Stomach (tissue), 9 donors: Measurements from ENCODE around the gene AKAP9. TPM values are rescaled to one million over a fixed set of nuclear protein-coding genes. Genes with fewer than 3 reads are reported as not detected.
"Not testable (repeated sequence)": the region's sequence is repeated elsewhere in the genome, so short reads cannot be mapped to it uniquely, and the experiment has no call there.

Experiments used
- DNase-seq, 2 donors: peaks; one replicate each; pipeline versions ENCODE4 v3.0.0 to v3.0.0-alpha.2; 2013 to 2019
- H3K27ac ChIP-seq, 5 donors: fragments of 200-600 bp in 4 of 5; sonication (generic) in 4 of 5; one replicate each; pipeline ENCODE4 v1.5.1; 2013 to 2019; ENCODE audit warnings: mild to moderate bottlenecking in 1 of 5, moderate library complexity in 1 of 5
- H3K27me3 ChIP-seq, 3 donors: fragments of 200-600 bp; sonication (generic); one replicate each; pipeline ENCODE4 v1.5.1; 2017 to 2019; ENCODE audit warnings: mixed run types in 1 of 3
- H3K36me3 ChIP-seq, 4 donors: fragments of 200-600 bp; sonication (generic); 1 replicate in 3 of 4; 2 replicates in 1 of 4; pipeline ENCODE4 v1.5.1; 2016 to 2019
- H3K4me1 ChIP-seq, 4 donors: fragments of 200-600 bp; sonication (generic); one replicate each; pipeline ENCODE4 v1.5.1; 2016 to 2019
- H3K4me3 ChIP-seq, 4 donors: fragments of 200-600 bp; sonication (generic) in 3 of 4; one replicate each; pipeline ENCODE4 v1.5.1; 2016 to 2019; ENCODE audit warnings: mild to moderate bottlenecking in 1 of 4
- H3K9me3 ChIP-seq, 4 donors: fragments of 200-600 bp; sonication (generic); one replicate each; pipeline ENCODE4 v1.5.1; 2016 to 2019
- EP300 ChIP-seq: sonication (generic); formaldehyde crosslinking; IDR thresholded peaks from one replicate; pipeline ENCODE4 v1.6.1; 2017; ENCODE audit warnings: antibody characterized with exemption
- POLR2A ChIP-seq, 4 donors: fragments of 450-650 bp; IDR thresholded peaks; one replicate each; pipeline ENCODE4 v1.6.1; 2016; ENCODE audit warnings: antibody characterized with exemption in 4 of 4, control low read depth in 2 of 4, mild to moderate bottlenecking in 1 of 4, moderate library complexity in 1 of 4
- POLR2AphosphoS5 ChIP-seq, 3 donors: sonication (generic); formaldehyde crosslinking; IDR thresholded peaks; one replicate each; pipeline ENCODE4 v1.6.1; 2016; ENCODE audit warnings: antibody characterized with exemption in 3 of 3
- WGBS, 5 donors: extraction: QIAGEN DNeasy Blood & Tissue Kit in 3 of 5; methylation state at CpG; one replicate each; pipeline versions ENCODE4 v1.1.5 to v1.1.7; 2013 to 2018; 5-methylcytosine and 5-hydroxymethylcytosine counted together
- intact Hi-C: fragments of 100-400 bp; cut with DNase I; formaldehyde crosslinking; loops from one replicate; pipeline ENCODE4 v1.15.1; 2023; ENCODE audit warnings: low total_unique reads
- polyA plus RNA-seq, 3 donors: library from polyadenylated mRNA; stranded (reverse); fragments of 200-250 nt; gene quantifications; one replicate each; pipeline ENCODE4 v1.2.3, GENCODE V29; 2013
- total RNA-seq, 5 donors: library from RNA; depleted of rRNA; stranded (reverse); fragments of >200 nt; gene quantifications; one replicate each; pipeline versions ENCODE4 v1.1.0 to v1.2.3, GENCODE V29; 2014 to 2016
- TF ChIP-seq, protein P1 (sequence below), 7 experiments: fragments of 450-650 bp in 4 of 7; fragments of 200-600 bp in 3 of 7; sonication (generic) in 3 of 7; IDR thresholded peaks; one replicate each; pipeline ENCODE4 v1.5.1; 2016 to 2019; ENCODE audit warnings: antibody characterized with exemption in 7 of 7, control low read depth in 2 of 7, mild to moderate bottlenecking in 1 of 7
- donor health status: healthy with polysubstance abuse.
- donor health status: Bipolar disorder and iron deficiency.
- donor health status: healthy.

Gene AKAP9
- total and polyA plus RNA-seq, 8 donors: 5.7 to 149 (median 113) TPM

DNA sequence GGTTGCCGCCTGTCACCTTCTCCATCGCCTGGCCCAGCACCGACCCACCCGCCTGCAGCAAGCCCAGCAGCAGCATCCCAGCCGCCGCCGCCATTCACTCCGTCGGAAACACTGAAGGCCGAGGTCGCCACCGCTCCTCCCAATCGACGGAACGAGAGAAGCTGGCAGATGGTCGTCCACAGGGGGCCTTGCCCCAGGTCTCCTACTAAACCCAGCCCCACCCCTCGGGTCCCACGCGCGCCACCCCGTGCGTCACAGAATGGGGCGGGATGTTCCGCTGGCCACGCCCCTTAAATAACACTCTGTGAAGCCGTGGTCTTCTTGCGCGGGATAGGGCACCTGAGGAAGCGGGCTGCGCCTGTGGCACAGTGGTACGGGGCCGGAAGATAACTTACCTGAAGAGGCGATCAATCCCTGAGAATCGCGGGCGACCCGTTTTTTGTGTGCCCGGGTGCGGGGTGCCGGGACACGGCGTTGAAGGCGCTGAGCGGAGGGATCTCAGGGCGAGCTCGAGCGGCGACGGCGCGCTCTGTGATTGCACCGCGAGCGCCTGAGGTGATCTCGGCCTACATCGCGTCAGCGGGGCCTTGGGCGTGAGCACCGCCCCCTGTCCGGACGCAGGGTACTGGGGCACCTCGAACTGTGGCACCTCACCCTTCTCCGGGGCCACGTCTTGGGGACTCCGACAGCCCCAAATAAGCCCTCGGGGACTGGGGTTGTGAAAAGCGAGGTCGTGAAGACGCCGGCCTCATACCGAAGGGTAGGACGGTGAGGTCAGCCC is 193.8 kb downstream of the AKAP9 start, which contains the start of gene CYP51A1:
Gene CYP51A1 (minus strand): TSS at position 207 of the 781 bp plus-strand sequence. CDS start 113 bp downstream, at position 94.
- H3K36me3 ChIP-seq: peaks cover 0 to 19% (median 15%) of the 10 kb centered on the region in 4 donors
- peak within 1 kb of the TSS; percentile 92 to 99 (median 93) for H3K27ac ChIP-seq
- H3K4me3 ChIP-seq: peak within 1 kb of the TSS; percentile 91 to 99 (median 96)
- peak; percentile 95 to 98 for DNase-seq
- intact Hi-C loops: no loop called here
- TF ChIP-seq POLR2AphosphoS5 (IDR thresholded peaks at IDR 0.05) (peak; percentile 87 to 95 (median 92)), POLR2A (IDR thresholded peaks at IDR 0.05) (peak in 2 of 4 donors; percentile 83 to 89), EP300 (peak; percentile 25)
- TF ChIP-seq, protein P1, sequence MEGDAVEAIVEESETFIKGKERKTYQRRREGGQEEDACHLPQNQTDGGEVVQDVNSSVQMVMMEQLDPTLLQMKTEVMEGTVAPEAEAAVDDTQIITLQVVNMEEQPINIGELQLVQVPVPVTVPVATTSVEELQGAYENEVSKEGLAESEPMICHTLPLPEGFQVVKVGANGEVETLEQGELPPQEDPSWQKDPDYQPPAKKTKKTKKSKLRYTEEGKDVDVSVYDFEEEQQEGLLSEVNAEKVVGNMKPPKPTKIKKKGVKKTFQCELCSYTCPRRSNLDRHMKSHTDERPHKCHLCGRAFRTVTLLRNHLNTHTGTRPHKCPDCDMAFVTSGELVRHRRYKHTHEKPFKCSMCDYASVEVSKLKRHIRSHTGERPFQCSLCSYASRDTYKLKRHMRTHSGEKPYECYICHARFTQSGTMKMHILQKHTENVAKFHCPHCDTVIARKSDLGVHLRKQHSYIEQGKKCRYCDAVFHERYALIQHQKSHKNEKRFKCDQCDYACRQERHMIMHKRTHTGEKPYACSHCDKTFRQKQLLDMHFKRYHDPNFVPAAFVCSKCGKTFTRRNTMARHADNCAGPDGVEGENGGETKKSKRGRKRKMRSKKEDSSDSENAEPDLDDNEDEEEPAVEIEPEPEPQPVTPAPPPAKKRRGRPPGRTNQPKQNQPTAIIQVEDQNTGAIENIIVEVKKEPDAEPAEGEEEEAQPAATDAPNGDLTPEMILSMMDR (IDR thresholded peaks at IDR 0.05): peak in 2 of 7 experiments; percentile 10 to 24
- no peaks in the 10 kb centered on the region for H3K9me3 ChIP-seq
- 0 to 1% (median 0%) methylated on average over 49 to 73 of the region's 73 CpGs for WGBS, 5 donors
- no peaks in the 10 kb centered on the region for H3K27me3 ChIP-seq
- peaks cover 7 to 38% (median 26%) of the 10 kb centered on the region in 4 donors for H3K4me1 ChIP-seq

DNA sequence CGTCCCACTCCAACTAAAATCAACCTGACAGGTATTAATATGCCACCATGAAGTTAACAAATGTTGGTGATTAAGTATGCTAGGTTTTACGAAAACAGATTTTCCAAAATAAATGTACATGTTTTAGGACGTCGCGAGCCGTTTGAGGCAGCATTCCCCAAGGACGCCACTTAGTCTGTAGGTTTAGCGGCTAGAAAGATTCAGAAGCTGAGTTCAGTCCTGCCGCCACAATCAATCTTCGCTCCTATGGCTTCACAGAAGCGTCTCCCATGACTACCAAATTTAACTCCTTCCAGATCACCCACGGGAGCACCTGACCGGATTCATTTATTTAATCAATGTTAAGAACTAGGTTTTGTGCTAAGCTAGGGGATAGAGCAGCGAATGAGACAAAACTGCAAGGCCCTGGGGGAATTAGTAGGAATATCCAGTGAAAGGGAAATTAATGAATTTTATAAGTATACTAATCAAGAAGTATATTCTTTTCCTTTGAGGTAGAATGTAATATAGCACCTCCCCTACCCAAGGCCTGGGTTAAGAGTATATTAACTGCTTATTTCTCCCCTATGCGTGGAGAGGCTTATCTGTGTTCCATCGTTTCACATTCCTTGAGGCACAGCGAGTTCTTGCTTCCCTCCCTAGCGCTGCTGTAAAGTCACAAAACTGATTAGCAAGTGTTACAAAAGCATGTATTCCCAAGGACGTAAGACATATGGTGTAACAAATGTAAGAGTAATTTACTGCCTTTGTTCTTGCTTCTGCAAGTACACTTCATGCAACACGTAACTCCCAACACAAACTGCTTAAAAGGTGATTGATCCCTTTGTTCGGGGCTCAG is 194.6 kb downstream of the AKAP9 start:
- peaks cover 7 to 38% (median 26%) of the 10 kb centered on the region in 4 donors for H3K4me1 ChIP-seq
- peak overlapping the region; percentile 91 to 99 (median 96) for H3K4me3 ChIP-seq
- TF ChIP-seq EP300 (no peak), POLR2AphosphoS5 (IDR thresholded peaks at IDR 0.05) (no peak), POLR2A (IDR thresholded peaks at IDR 0.05) (no peak)
- TF ChIP-seq, protein P1 (IDR thresholded peaks at IDR 0.05): no peak
- H3K27ac ChIP-seq: peak overlapping the region; percentile 92 to 99 (median 93)
- intact Hi-C loops: no loop called here
- peaks cover 0 to 10% (median 7%) of the 10 kb centered on the region in 4 donors for H3K36me3 ChIP-seq
- WGBS, 5 donors: 15 to 25% (median 19%) methylated on average over 21 of the region's 21 CpGs
- H3K9me3 ChIP-seq: no peaks in the 10 kb centered on the region
- H3K27me3 ChIP-seq: no peaks in the 10 kb centered on the region
- DNase-seq: peak; percentile 28 to 87

DNA sequence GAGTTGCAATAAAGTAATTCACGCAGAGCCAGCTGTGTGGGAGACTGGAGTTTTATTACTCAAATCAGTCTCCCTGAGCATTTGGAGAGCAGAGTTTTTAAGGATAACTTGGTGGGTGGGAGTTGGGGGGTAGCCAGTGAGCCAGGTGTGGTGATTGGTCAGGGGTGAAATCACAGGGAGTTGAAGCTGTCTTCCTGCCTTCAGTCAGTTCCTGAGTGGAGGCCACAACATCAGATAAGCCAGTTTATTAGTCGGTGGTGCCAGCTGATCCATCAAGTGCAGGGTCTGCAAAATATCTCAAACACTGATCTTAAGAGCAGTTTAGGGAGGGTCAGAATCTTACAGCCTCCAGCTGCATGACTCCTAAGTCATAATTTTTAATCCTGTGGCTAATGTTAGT is 196.9 kb downstream of the AKAP9 start:
- WGBS, 5 donors: 34 to 51% (median 47%) methylated on average over 2 of the region's 2 CpGs
- TF ChIP-seq POLR2AphosphoS5 (IDR thresholded peaks at IDR 0.05): no peak
- TF ChIP-seq, protein P1 (IDR thresholded peaks at IDR 0.05): no peak
- no peak for TF ChIP-seq EP300
- TF ChIP-seq POLR2A (IDR thresholded peaks at IDR 0.05): no peak
- Histone ChIP-seq H3K4me1 (peaks cover 7 to 20% (median 15%) of the 10 kb centered on the region in 4 donors), H3K27ac (no peak overlapping the region), H3K4me3 (no peak overlapping the region), H3K27me3 (no peaks in the 10 kb centered on the region), H3K36me3 (no peaks in the 10 kb centered on the region), H3K9me3 (no peaks in the 10 kb centered on the region)
- no peak for DNase-seq
- intact Hi-C loops: no loop called here

DNA sequence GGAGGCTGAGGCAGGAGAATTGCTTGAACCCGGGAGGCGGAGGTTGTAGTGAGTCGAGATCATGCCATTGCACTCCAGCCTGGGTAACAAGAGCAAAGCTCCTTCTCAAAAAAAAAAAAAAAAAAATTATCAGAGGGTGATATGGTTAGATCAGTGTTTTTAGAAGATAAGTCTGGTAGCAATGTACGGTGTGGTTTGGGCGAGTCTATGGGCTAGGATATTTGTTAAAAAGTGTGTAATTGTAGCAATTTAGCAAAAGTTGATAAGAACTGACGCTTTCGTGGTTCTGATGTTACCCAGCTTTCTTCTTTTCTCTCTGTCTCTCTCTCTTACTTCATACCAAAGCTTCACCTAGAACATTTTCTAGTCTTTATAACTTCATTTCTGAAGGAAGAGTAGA is 200.5 kb downstream of the AKAP9 start:
- WGBS, 5 donors: 41 to 71% (median 62%) methylated on average over 7 of the region's 7 CpGs
- TF ChIP-seq, protein P1 (IDR thresholded peaks at IDR 0.05): no peak
- TF ChIP-seq POLR2A (IDR thresholded peaks at IDR 0.05): no peak
- no peak for TF ChIP-seq POLR2AphosphoS5 (IDR thresholded peaks at IDR 0.05)
- TF ChIP-seq EP300: no peak
- DNase-seq: no peak
- H3K27ac ChIP-seq: no peak overlapping the region
- H3K9me3 ChIP-seq: no peaks in the 10 kb centered on the region
- H3K4me1 ChIP-seq: no peaks in the 10 kb centered on the region
- no peak overlapping the region for H3K4me3 ChIP-seq
- H3K27me3 ChIP-seq: no peaks in the 10 kb centered on the region
- intact Hi-C loops: no loop called here
- no peaks in the 10 kb centered on the region for H3K36me3 ChIP-seq

DNA sequence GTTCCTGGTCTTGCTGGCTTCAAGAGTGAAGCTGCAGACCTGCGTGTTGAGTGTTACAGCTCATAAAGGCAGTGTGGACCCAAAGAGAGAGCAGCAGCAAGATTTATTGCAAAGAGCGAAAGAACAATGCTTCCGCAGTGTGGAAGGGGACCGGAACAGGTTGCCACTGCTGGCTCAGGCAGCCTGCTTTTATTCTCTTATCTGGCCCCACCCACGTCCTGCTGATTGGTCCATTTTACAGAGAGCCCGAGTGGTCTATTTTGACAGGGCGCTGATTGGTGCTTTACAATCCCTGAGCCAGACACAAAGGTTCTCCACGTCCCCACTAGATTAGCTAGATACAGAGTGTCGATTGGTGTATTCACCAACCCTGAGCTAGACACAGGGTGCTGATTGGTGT is 202.1 kb downstream of the AKAP9 start:
- H3K4me1 ChIP-seq, H3K27ac ChIP-seq, DNase-seq, H3K36me3 ChIP-seq, H3K9me3 ChIP-seq, intact Hi-C loops, H3K4me3 ChIP-seq, H3K27me3 ChIP-seq: not testable (repeated sequence)
- 86 to 93% (median 88%) methylated on average over 9 of the region's 9 CpGs for WGBS, 5 donors

DNA sequence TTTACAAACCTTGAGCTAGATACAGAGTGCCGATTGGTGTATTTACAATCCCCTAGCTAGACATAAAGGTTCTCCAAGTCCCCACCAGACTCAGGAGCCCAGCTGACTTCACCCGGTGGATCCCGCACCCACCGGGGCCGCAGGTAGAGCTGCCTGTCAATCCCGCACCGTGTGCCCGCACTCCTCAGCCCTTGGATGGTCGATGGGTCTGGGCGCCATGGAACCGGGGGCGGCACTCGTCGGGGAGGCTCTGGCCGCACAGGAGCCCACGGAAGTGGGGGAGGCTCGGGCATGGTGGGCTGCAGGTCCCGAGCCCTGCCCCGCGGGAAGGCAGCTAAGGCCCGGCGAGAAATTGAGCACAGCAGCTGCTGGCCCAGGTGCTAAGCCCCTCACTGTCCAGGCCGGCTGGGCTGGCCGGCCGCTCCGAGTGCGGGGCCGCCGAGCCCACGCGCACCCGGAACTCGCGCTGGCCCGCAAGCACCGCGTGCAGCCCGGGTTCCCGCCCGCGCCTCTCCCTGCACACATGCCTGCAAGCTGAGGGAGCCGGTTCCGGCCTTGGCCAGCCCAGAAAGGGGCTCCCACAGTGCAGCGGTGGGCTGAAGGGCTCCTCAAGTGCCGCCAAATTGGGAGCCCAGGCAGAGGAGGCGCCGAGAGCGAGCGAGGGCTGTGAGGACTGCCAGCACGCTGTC is 202.7 kb downstream of the AKAP9 start:
- H3K36me3 ChIP-seq, H3K4me3 ChIP-seq, H3K27me3 ChIP-seq, DNase-seq, H3K9me3 ChIP-seq, H3K4me1 ChIP-seq, intact Hi-C loops, H3K27ac ChIP-seq: not testable (repeated sequence)
- 90 to 95% (median 94%) methylated on average over 23 to 50 of the region's 50 CpGs for WGBS, 5 donors
